IPS DF 6.9 (cell line): ENCODE data around the gene CEP19.

Experiments used
- DNase-seq: peaks from one replicate; pipeline ENCODE4 v3.0.0-alpha.2; 2013; ENCODE audit warnings: low read depth, low spot score
- H3K27ac ChIP-seq: one replicate; pipeline ENCODE4 v1.5.1; 2013; ENCODE audit warnings: low read length, control low read depth
- H3K27me3 ChIP-seq: 2 replicates; pipeline ENCODE4 v1.6.1; 2013; ENCODE audit warnings: mild to moderate bottlenecking, low read length; ENCODE audit not compliant: control insufficient read depth, insufficient read depth
- H3K36me3 ChIP-seq: 2 replicates; pipeline ENCODE4 v1.6.1; 2013; ENCODE audit warnings: low read length; ENCODE audit not compliant: control insufficient read depth, insufficient read depth
- H3K4me1 ChIP-seq: 2 replicates; pipeline ENCODE4 v1.6.1; 2013; ENCODE audit warnings: low read length; ENCODE audit not compliant: control insufficient read depth, insufficient read depth
- H3K4me3 ChIP-seq: 2 replicates; pipeline ENCODE4 v1.5.1; 2013; ENCODE audit warnings: mild to moderate bottlenecking, low read length
- H3K9me3 ChIP-seq: 2 replicates; pipeline ENCODE4 v1.6.1; 2013; ENCODE audit warnings: low read length, inconsistent platforms; ENCODE audit not compliant: control insufficient read depth, insufficient read depth
- WGBS: extraction: QIAGEN DNeasy Blood & Tissue Kit; methylation state at CpG from one replicate; pipeline ENCODE4 v1.1.7; 2013; ENCODE audit warnings: mixed read lengths, missing lambda C conversion rate; ENCODE audit not compliant: insufficient read length, insufficient coverage; 5-methylcytosine and 5-hydroxymethylcytosine counted together

The CEP19 gene

DNA sequence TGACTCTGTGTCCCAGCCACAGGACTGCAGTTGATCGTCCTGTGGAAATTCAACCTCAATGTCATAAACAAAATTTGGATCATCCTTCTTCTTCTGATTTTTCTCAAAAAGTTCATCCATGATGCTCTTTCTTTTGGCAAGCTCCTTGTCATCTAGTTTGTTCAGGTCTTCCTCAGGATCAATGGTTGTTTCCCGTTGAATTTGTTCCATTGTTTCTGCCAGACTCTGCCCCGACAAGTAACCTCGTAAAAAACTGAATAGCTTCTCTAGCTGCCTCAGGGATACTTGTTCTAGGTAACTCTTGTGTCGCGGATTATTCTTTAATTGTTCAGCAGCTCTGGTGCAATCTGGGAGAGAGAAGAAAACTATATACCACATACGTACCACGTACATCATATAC, 4.5 kb downstream of the CEP19 start:
- H3K27ac ChIP-seq: no peak overlapping the region
- H3K4me3 ChIP-seq: no peak overlapping the region
- no peak for DNase-seq
- no peaks in the 10 kb centered on the region for H3K27me3 ChIP-seq
- H3K9me3 ChIP-seq: no peaks in the 10 kb centered on the region
- WGBS: no CpG with 5 or more reads among the region's 8 CpGs
- H3K4me1 ChIP-seq: no peaks in the 10 kb centered on the region
- H3K36me3 ChIP-seq: no peaks in the 10 kb centered on the region

DNA sequence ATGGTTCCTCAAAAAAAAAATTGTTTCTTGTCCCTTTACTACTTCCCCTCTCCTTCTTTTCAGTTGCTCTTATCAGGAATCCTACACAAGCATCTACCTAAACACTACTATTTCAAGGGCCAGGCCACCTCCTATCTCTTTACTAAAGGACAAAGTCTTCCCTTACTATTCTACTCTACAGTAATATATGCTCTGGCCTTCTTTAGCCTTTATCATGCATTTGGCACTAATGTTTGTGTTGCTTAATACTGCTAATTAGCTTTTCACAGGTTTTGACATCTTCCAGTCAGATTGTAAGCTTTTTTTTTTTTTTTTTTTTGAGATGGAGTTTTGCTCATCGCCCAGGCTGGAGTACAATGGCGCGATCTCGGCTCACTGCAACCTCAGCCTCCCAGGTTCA, 5.3 kb downstream of the CEP19 start:
- no peak overlapping the region for H3K4me3 ChIP-seq
- no peaks in the 10 kb centered on the region for H3K4me1 ChIP-seq
- H3K27me3 ChIP-seq: no peaks in the 10 kb centered on the region
- DNase-seq: no peak
- no peaks in the 10 kb centered on the region for H3K9me3 ChIP-seq
- no peaks in the 10 kb centered on the region for H3K36me3 ChIP-seq
- no CpG with 5 or more reads among the region's 4 CpGs for WGBS
- H3K27ac ChIP-seq: no peak overlapping the region

DNA sequence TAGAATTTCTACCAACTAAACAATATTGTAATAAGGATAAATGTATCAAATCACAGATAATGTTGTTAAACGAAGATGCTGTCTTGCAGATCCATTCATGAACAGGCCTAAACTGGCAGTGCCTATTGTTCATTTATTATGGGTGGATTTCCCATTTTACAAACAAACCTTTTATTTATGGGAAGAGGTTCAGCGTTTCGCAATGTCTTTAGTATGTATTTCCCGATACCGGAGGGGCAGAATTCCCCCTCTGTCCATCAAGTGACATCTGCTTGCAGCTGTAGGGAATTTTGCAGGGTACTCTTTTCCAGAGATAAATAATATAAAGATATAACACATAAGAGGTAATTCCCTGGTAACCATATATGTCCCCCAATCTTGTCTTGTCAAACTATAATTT, 5.7 kb downstream of the CEP19 start:
- Histone ChIP-seq H3K9me3 (no peaks in the 10 kb centered on the region), H3K27ac (no peak overlapping the region), H3K4me1 (no peaks in the 10 kb centered on the region), H3K4me3 (no peak overlapping the region), H3K27me3 (no peaks in the 10 kb centered on the region), H3K36me3 (no peaks in the 10 kb centered on the region)
- no CpG with 5 or more reads among the region's 5 CpGs for WGBS
- DNase-seq: no peak

DNA sequence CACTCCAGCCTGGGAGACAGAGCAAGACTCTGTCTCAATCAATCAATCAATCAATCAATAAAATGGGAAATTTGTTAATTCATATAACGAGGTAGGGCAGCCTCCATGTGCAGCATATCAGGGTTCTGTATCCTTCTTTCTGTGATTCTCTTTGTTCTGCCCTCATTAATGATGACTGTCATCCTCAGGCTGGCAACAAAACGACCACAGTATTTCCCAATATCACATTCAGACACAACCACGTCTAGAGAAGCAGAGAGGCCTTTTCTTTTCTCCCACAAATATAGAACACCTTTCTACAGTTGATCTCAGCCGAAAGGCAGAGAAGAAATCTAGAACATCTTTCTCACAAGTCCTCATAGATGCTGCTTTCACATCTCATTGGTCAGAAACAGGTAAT, 11.2 kb downstream of the CEP19 start:
- Histone ChIP-seq H3K27me3 (no peaks in the 10 kb centered on the region), H3K4me1 (no peaks in the 10 kb centered on the region), H3K36me3 (no peaks in the 10 kb centered on the region), H3K9me3 (no peaks in the 10 kb centered on the region), H3K27ac (no peak overlapping the region), H3K4me3 (no peak overlapping the region)
- no peak for DNase-seq
- WGBS: no CpG with 5 or more reads among the region's 4 CpGs

DNA sequence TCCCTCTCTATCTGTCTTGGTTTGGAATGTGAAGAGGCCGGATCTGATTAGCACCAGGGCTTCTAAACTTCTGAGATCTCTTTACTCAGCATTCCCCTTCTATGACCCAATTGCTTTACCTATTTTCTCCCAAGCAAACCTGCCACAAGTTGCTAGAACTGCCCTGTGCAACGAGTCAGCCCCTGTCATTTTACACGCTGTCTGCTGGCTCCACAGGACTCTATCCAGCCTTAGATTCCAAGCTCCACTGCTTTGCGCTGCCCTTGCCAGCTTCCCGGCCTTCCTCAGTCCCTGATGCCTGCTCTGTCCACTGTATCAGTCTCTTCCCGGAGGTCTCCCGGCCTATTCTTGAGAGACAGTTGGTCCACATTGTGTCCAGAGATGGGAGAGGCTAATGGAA, 12.3 kb downstream of the CEP19 start:
- Histone ChIP-seq H3K27me3 (no peaks in the 10 kb centered on the region), H3K4me3 (no peak overlapping the region), H3K9me3 (no peaks in the 10 kb centered on the region), H3K27ac (no peak overlapping the region), H3K4me1 (no peaks in the 10 kb centered on the region), H3K36me3 (no peaks in the 10 kb centered on the region)
- WGBS: no CpG with 5 or more reads among the region's 7 CpGs
- DNase-seq: no peak

DNA sequence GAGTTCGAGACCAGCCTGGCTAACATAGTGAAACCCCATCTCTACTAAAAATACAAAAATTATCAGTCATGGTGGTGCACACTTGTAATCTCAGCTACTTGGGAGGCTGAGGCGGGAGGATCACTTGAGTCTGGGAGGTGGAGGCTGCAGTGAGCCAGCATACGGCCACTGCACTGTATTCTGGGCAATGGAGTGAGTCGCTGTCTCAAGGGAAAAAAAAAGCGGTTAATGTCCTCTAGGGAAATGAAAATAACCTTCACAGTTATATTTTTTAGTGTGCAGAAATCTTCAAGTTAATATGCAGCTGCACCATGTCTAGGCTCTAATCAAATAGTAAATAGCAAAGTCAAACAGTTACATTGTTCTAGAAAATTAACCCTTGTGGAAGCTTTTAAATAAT, 14.8 kb downstream of the CEP19 start:
- Histone ChIP-seq H3K4me1 (no peaks in the 10 kb centered on the region), H3K27ac (no peak overlapping the region), H3K36me3 (no peaks in the 10 kb centered on the region), H3K27me3 (no peaks in the 10 kb centered on the region), H3K9me3 (no peaks in the 10 kb centered on the region), H3K4me3 (no peak overlapping the region)
- WGBS: no CpG with 5 or more reads among the region's 5 CpGs
- no peak for DNase-seq

DNA sequence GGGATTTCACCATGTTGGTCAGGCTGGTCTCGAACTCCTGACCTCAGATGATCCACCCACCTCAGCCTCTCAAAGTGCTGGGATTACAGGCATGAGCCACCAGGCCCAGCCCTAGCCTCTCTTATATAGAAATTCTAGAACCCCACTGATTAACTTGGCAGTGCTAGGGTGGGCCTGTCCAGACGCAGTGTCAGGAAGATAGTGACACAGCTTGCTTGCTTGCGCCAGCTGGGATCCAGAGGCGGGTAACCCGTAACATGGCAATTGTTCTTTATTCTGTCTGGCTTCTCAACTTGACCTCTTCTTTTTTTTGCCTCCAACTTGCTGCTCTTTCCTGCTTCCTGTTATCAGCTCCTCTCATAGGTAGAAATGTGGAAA, 16.2 kb downstream of the CEP19 start:
- no peaks in the 10 kb centered on the region for H3K4me1 ChIP-seq
- no peak overlapping the region for H3K4me3 ChIP-seq
- H3K9me3 ChIP-seq: no peaks in the 10 kb centered on the region
- no CpG with 5 or more reads among the region's 5 CpGs for WGBS
- H3K36me3 ChIP-seq: no peaks in the 10 kb centered on the region
- no peak overlapping the region for H3K27ac ChIP-seq
- no peak for DNase-seq
- no peaks in the 10 kb centered on the region for H3K27me3 ChIP-seq

DNA sequence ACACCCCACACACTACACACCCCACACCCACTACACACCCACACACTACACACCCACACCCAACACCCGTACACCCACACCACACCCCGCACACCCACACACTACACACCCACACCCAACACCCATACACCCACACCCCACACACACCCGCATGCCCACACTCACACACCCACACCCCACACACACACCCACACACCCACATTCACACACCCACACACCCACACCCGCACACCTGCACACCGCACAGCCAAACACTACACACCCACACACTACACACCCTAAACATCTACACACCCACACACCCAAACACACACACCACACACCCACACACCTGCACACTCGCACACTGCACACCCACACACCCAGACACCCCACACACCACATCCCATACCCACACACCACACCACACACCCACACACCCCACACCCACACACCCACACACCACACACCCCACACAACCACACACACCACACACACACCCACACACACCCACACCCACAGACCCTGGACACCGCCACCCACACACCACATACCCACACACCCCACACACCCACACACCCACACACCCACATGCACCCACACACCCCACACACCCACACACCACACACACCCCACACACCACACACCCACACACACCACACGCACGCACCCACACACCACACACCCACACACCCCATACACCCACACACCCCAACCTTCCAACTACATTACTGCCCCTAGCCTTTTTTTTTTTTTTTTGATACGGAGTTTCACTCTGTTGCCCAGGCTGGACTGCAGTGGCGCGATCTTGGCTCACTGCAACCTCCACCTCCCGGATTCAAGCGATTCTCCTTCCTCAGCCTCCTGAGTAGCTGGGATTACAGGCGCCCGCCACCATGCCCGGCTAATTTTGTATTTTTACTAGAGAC, 16.9 kb downstream of the CEP19 start:
- Histone ChIP-seq H3K4me1 (no peaks in the 10 kb centered on the region), H3K4me3 (no peak overlapping the region), H3K9me3 (no peaks in the 10 kb centered on the region), H3K36me3 (no peaks in the 10 kb centered on the region), H3K27ac (no peak overlapping the region), H3K27me3 (no peaks in the 10 kb centered on the region)
- no peak for DNase-seq
- WGBS: 100% methylated on average over 8 of the region's 17 CpGs

DNA sequence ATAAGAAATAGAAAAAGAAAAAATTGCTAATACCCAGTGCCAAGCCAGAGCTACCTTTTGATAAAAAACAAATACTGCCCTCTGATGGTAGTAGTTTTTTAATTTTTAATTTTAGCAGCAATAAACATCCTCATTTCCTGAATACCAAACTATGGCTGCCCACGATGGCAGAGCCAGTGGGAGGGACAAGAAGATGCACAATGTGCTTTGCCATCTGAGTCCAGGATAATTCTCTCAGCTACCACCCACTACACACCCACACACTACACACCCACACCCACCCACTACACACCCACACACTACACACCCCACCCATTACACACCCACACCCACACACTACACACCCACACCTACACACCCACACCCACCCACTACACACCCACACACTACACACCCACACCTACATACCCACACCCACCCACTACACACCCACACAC, 17.8 kb downstream of the CEP19 start:
- Histone ChIP-seq H3K36me3 (no peaks in the 10 kb centered on the region), H3K27me3 (no peaks in the 10 kb centered on the region), H3K4me1 (no peaks in the 10 kb centered on the region), H3K27ac (no peak overlapping the region), H3K4me3 (no peak overlapping the region), H3K9me3 (no peaks in the 10 kb centered on the region)
- DNase-seq: no peak
- WGBS: no CpG with 5 or more reads among the region's 1 CpG

DNA sequence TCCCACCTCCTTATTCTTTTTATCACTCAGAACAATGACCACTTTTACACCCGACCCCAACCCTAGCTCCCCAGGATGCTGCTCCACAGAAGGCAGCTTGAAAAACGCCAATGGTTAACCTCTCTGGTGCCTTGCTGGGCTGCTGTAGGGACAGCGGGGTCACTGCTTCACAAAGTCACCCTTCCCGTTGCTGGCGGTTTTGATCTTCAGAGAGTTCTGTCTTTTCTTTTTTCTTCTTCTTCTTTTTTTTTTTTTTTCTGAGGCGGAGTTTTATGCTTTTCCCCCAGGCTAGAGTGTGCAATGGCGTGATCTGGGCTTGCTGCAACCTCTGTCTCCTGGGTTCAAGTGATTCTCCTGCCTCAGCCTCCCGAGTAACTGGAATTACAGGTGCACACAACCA, 20.7 kb downstream of the CEP19 start:
- Histone ChIP-seq H3K4me1 (0 out of 2 replicates have a peak, but pooled peaks cover 1% of the 10 kb centered on the region), H3K27ac (no peak overlapping the region), H3K9me3 (no peaks in the 10 kb centered on the region), H3K27me3 (no peaks in the 10 kb centered on the region), H3K36me3 (no peaks in the 10 kb centered on the region), H3K4me3 (no peak overlapping the region)
- no peak for DNase-seq
- no CpG with 5 or more reads among the region's 8 CpGs for WGBS
